HepG2 (cell line): ENCODE data around the gene COMMD10. TPM values are rescaled to one million over a fixed set of nuclear protein-coding genes. Genes with fewer than 3 reads are reported as not detected.

Experiments used
- ATAC-seq: fragments of 200-7000 bp; cut with Tn5 transposase; 3 replicates; pipeline ENCODE4 v1.9.1; 2020; ENCODE audit warnings: mild to moderate bottlenecking, moderate library complexity
- BruUV-seq: library from RNA; stranded (reverse); fragments of 400-500 nt; replicated peaks from 2 replicates; lab custom pipeline; 2021; lab: Mats Ljungman, UMichigan
- CTCF ChIA-PET: fragments of 300-600 bp; formaldehyde crosslinking; extraction: SDS; loops from one replicate; lab custom pipeline; 2021; ENCODE audit warnings: low total read pairs, inconsistent platforms, low intra/inter-chr PET ratio; lab: Yijun Ruan, JAX
- POLR2A ChIA-PET: fragments of 350-600 bp; sonication (Branson Sonifier 250); formaldehyde crosslinking; loops from one replicate; lab custom pipeline; 2020; ENCODE audit warnings: antibody characterized with exemption, inconsistent platforms; lab: Yijun Ruan, JAX
- DNase-seq: peaks from one replicate; pipeline ENCODE4 v3.0.0-alpha.2; 2015; ENCODE audit warnings: low spot score
- FAIRE-seq: peaks from 3 replicates; lab custom pipeline; 2011; peaks lifted over from hg19 to GRCh38; lab: Jason Lieb, UNC
- H2AFZ ChIP-seq: one replicate; pipeline ENCODE4 v1.6.1; 2011; ENCODE audit warnings: low read length, inconsistent platforms
- H3K27ac ChIP-seq: fragments of 300-600 bp; 3 replicates; pipeline ENCODE4 v1.8.0; 2011; ENCODE audit warnings: mixed run types, mild to moderate bottlenecking, mixed read lengths, low read length, inconsistent platforms; ENCODE audit not compliant: insufficient read depth; ENCODE audit errors: extremely low read length
- H3K27me3 ChIP-seq, 2 experiments: fragments of 200-600 bp in 1 of 2; 2 replicates in 1 of 2; 3 replicates in 1 of 2; pipeline versions ENCODE4 v1.6.0 to v1.8.0; 2011; ENCODE audit warnings: low read length in 2 of 2, mild to moderate bottlenecking in 2 of 2, moderate library complexity in 2 of 2, inconsistent platforms in 1 of 2; ENCODE audit not compliant: insufficient read depth in 2 of 2, control insufficient read depth in 1 of 2
- H3K36me3 ChIP-seq, 2 experiments: fragments of 200-600 bp in 1 of 2; replicated peaks in 1 of 2; 2 replicates in 1 of 2; 3 replicates in 1 of 2; pipeline versions ENCODE4 v1.5.1 to v1.8.0; 2011; ENCODE audit warnings: low read length in 2 of 2, inconsistent platforms in 1 of 2; ENCODE audit not compliant: insufficient read depth in 2 of 2, control insufficient read depth in 1 of 2
- H3K4me1 ChIP-seq: 2 replicates; pipeline ENCODE4 v1.5.1; 2012; ENCODE audit warnings: low read length, inconsistent platforms; ENCODE audit not compliant: insufficient read depth
- H3K4me2 ChIP-seq: 2 replicates; pipeline ENCODE4 v1.6.0; 2011; ENCODE audit warnings: low read depth, low read length, inconsistent platforms
- H3K4me3 ChIP-seq, 3 experiments: fragments of 200-600 bp in 1 of 3; sonication (generic), shearing (Covaris generic) in 1 of 3; replicated peaks in 1 of 3; 2 replicates each; pipeline ENCODE4 v1.5.1; 2011 to 2016; ENCODE audit warnings: low read length in 3 of 3, inconsistent platforms in 2 of 3, low read depth in 2 of 3, mild to moderate bottlenecking in 2 of 3, control low read depth in 1 of 3, mixed read lengths in 1 of 3; ENCODE audit not compliant: insufficient read depth in 1 of 3
- H3K79me2 ChIP-seq: one replicate; pipeline ENCODE4 v1.6.1; 2011; ENCODE audit warnings: low read length, inconsistent platforms; ENCODE audit not compliant: insufficient read depth
- H3K9ac ChIP-seq: 2 replicates; pipeline ENCODE4 v1.6.0; 2011; ENCODE audit warnings: mild to moderate bottlenecking, low read depth, low read length, inconsistent platforms; ENCODE audit not compliant: insufficient read depth
- H3K9me3 ChIP-seq: 2 replicates; pipeline ENCODE4 v1.5.1; 2012; ENCODE audit warnings: mild to moderate bottlenecking, low read length
- H4K20me1 ChIP-seq: 2 replicates; pipeline ENCODE4 v1.6.0; 2011; ENCODE audit warnings: inconsistent platforms, mild to moderate bottlenecking, low read length, moderate library complexity; ENCODE audit not compliant: insufficient read depth
- HMGXB3 ChIP-seq: sonication (generic); formaldehyde crosslinking; IDR thresholded peaks from 2 replicates; pipeline ENCODE4 v1.4.0; 2020; ENCODE audit warnings: missing genetic modification reagents, borderline replicate concordance
- HNF4G ChIP-seq, 2 experiments: sonication (generic) in 1 of 2; formaldehyde crosslinking in 1 of 2; IDR thresholded peaks; 2 replicates each; pipeline versions ENCODE4 v1.4.0 to v1.6.1; 2011 to 2020; ENCODE audit warnings: borderline replicate concordance in 2 of 2, low read depth in 2 of 2, mild to moderate bottlenecking in 2 of 2, low read length in 1 of 2, missing genetic modification reagents in 1 of 2, moderate library complexity in 1 of 2
- MIER3 ChIP-seq: IDR thresholded peaks from 2 replicates; pipeline ENCODE4 v1.6.1; 2016; ENCODE audit warnings: missing compliant biosample characterization, borderline replicate concordance
- MXD3 ChIP-seq: IDR thresholded peaks from 2 replicates; pipeline ENCODE4 v1.6.1; 2016; ENCODE audit warnings: mild to moderate bottlenecking, missing biosample characterization, missing genetic modification reagents
- NR2F6 ChIP-seq, 2 experiments: IDR thresholded peaks; 2 replicates each; pipeline ENCODE4 v1.6.1; 2016; ENCODE audit warnings: antibody characterized with exemption in 1 of 2, mild to moderate bottlenecking in 1 of 2
- SCMH1 ChIP-seq: sonication (generic); formaldehyde crosslinking; IDR thresholded peaks from 2 replicates; pipeline ENCODE4 v1.9.0; 2021; ENCODE audit warnings: missing genetic modification reagents, mild to moderate bottlenecking, borderline replicate concordance
- SOX5 ChIP-seq: IDR thresholded peaks from 2 replicates; pipeline ENCODE4 v1.6.1; 2016; ENCODE audit warnings: borderline replicate concordance
- STAG1 ChIP-seq: sonication (generic); formaldehyde crosslinking; IDR thresholded peaks from 2 replicates; pipeline ENCODE4 v1.4.0; 2020; ENCODE audit warnings: missing genetic modification reagents
- TOPORS ChIP-seq: sonication (generic); formaldehyde crosslinking; IDR thresholded peaks from 2 replicates; pipeline ENCODE4 v1.8.0; 2023; ENCODE audit warnings: mild to moderate bottlenecking, missing genetic modification reagents
- ZBED4 ChIP-seq: sonication (generic); formaldehyde crosslinking; IDR thresholded peaks from 2 replicates; pipeline ENCODE4 v1.4.0; 2020; ENCODE audit warnings: missing genetic modification reagents, borderline replicate concordance
- ZC3H4 ChIP-seq: sonication (generic); formaldehyde crosslinking; IDR thresholded peaks from 2 replicates; pipeline ENCODE4 v1.4.0; 2020; ENCODE audit warnings: missing genetic modification reagents, borderline replicate concordance
- ZNF343 ChIP-seq: sonication (generic); formaldehyde crosslinking; IDR thresholded peaks from 2 replicates; pipeline ENCODE4 v1.4.0; 2020; ENCODE audit warnings: mild to moderate bottlenecking, missing genetic modification reagents
- WGBS: methylation state at CpG from one replicate; pipeline ENCODE4 v1.1.6; 2017; ENCODE audit warnings: low lambda C conversion rate; 5-methylcytosine and 5-hydroxymethylcytosine counted together
- in situ Hi-C: cut with HindIII; loops from 2 replicates; pipeline ENCODE4 v1.10.0; 2017; ENCODE audit warnings: low pct_unique_long_range_greater_than_20kb; ENCODE audit not compliant: extremely low pct_ligation_motif_present
- intact Hi-C: fragments of 100-400 bp; cut with micrococcal nuclease; formaldehyde crosslinking; loops from one replicate; pipeline ENCODE4 v1.10.0; 2022; ENCODE audit not compliant: unreplicated experiment
- polyA plus RNA-seq, 8 experiments: library from polyadenylated mRNA; depleted of rRNA in 3 of 8; stranded (reverse) in 7 of 8; unstranded in 1 of 8; fragments of >200 nt; fragmentation: Illumina TruSeq in 4 of 8; extraction: Trizol in 4 of 8; gene quantifications; 2 replicates each; pipeline versions ENCODE4 v1.2.1 to v1.2.3, GENCODE V29; 2011 to 2016; ENCODE audit warnings: low read depth in 4 of 8, missing spikeins in 1 of 8, mixed read lengths in 1 of 8; ENCODE audit not compliant: insufficient read depth in 1 of 8
- total RNA-seq, 5 experiments: library from RNA; depleted of rRNA; stranded (reverse); fragments of >200 nt; fragmentation: Illumina TruSeq; extraction: Trizol; gene quantifications; 2 replicates each; pipeline ENCODE4 v1.2.3, GENCODE V29; 2016; ENCODE audit warnings: low read depth in 1 of 5

COMMD10 gene
- total and polyA plus RNA-seq, 2 of the 13 experiments (the other 11 are each of a cell fraction or from before 2014, with no cell fraction given): 16.9 to 39.3 TPM

- intact Hi-C loops (no loop called here), in situ Hi-C loops (no loop called here)
- DNase-seq (no peak), ATAC-seq (no peak), FAIRE-seq (no peak)
- POLR2A ChIA-PET: no interaction called here
- no peak overlapping the region for H3K9ac ChIP-seq
- no peaks in the 10 kb centered on the region for H3K27me3 ChIP-seq
- H3K36me3 ChIP-seq: no peaks in the 10 kb centered on the region; a peak in 1 of 5 replicates
- H3K9me3 ChIP-seq: peaks cover 11% of the 10 kb centered on the region
- no TSS peak for BruUV-seq
- no peak overlapping the region for H2AFZ ChIP-seq
- CTCF ChIA-PET: no interaction called here
- WGBS: 96% methylated on average over 5 of the region's 5 CpGs
- H3K4me3 ChIP-seq: no peak overlapping the region
- no peaks in the 10 kb centered on the region for H3K4me1 ChIP-seq
- TF ChIP-seq SOX5 (CRISPR knock-in tag) (no peak), ZBED4 (CRISPR knock-in tag) (no peak), HNF4G (IDR thresholded peaks at IDR 0.05; ENCODE audit: borderline replicate concordance, low read depth, low read length) (no peak), HNF4G (CRISPR knock-in tag; IDR thresholded peaks at IDR 0.05; ENCODE audit: borderline replicate concordance, low read depth) (no peak), MXD3 (CRISPR knock-in tag) (no peak), HMGXB3 (CRISPR knock-in tag) (no peak), MIER3 (CRISPR knock-in tag) (no peak), ZNF343 (CRISPR knock-in tag) (no peak), ZC3H4 (CRISPR knock-in tag) (no peak), TOPORS (no peak), NR2F6 (IDR thresholded peaks at IDR 0.05) (no peak), NR2F6 (CRISPR knock-in tag; IDR thresholded peaks at IDR 0.05) (no peak), STAG1 (CRISPR knock-in tag) (no peak), SCMH1 (CRISPR knock-in tag) (no peak)
- no peaks in the 10 kb centered on the region for H3K79me2 ChIP-seq
- no peak overlapping the region for H3K27ac ChIP-seq
- no peaks in the 10 kb centered on the region for H4K20me1 ChIP-seq
- H3K4me2 ChIP-seq: no peak overlapping the region
Measured at GRCh38 chr5:116280149-116280803, 195.5 kb downstream of the COMMD10 start.
